Vagina (tissue), 2 donors: ENCODE data around the gene TNIK. TPM values are rescaled to one million over a fixed set of nuclear protein-coding genes. Genes with fewer than 3 reads are reported as not detected.

Experiments
- DNase-seq, 2 donors: peaks; one replicate each; pipeline ENCODE4 v3.0.0-alpha.2; 2017; ENCODE audit errors: extremely low spot score in 2 of 2
- H3K27ac ChIP-seq: fragments of 200-600 bp; sonication (generic); one replicate; pipeline ENCODE4 v1.5.1; 2019
- H3K27me3 ChIP-seq: fragments of 200-600 bp; sonication (generic); one replicate; pipeline ENCODE4 v1.5.1; 2019
- H3K36me3 ChIP-seq, 2 donors: fragments of 200-600 bp; sonication (generic); one replicate each; pipeline ENCODE4 v1.5.1; 2017 to 2019
- H3K4me1 ChIP-seq: fragments of 200-600 bp; sonication (generic); one replicate; pipeline ENCODE4 v1.5.1; 2019
- H3K4me3 ChIP-seq, 2 donors: fragments of 200-600 bp; sonication (generic); 1 replicate in 1 of 2; 2 replicates in 1 of 2; pipeline ENCODE4 v1.5.1; 2016 to 2019
- H3K9me3 ChIP-seq: fragments of 200-600 bp; sonication (generic); one replicate; pipeline ENCODE4 v1.5.1; 2019
- CTCF ChIP-seq, 3 experiments: fragments of 450-650 bp in 2 of 3; fragments of 200-600 bp in 1 of 3; sonication (generic) in 1 of 3; IDR thresholded peaks; one replicate each; pipeline ENCODE4 v1.5.1; 2017 to 2019; ENCODE audit warnings: antibody characterized with exemption in 3 of 3, mild to moderate bottlenecking in 2 of 3, moderate library complexity in 2 of 3
- POLR2A ChIP-seq, 2 donors: fragments of 450-650 bp; IDR thresholded peaks; one replicate each; pipeline ENCODE4 v1.6.1; 2017; ENCODE audit warnings: antibody characterized with exemption in 2 of 2, mild to moderate bottlenecking in 2 of 2, moderate library complexity in 2 of 2
- POLR2AphosphoS5 ChIP-seq, 2 donors: sonication (generic); formaldehyde crosslinking; IDR thresholded peaks; one replicate each; pipeline ENCODE4 v1.9.0; 2017; ENCODE audit warnings: antibody characterized with exemption in 2 of 2, mild to moderate bottlenecking in 2 of 2, low read depth in 1 of 2; ENCODE audit not compliant: insufficient read depth in 1 of 2
- intact Hi-C: fragments of 100-400 bp; cut with DNase I; formaldehyde crosslinking; loops from one replicate; pipeline ENCODE4 v1.15.1; 2023
- total RNA-seq: library from RNA; depleted of rRNA; stranded (reverse); fragments of >200 nt; gene quantifications from one replicate; pipeline ENCODE4 v1.2.3, GENCODE V29; 2016

Gene TNIK
- total RNA-seq, 1 donor from 2014 or later = 5.9 TPM

GRCh38 chr3:171504376-171504775 is 44.2 kb upstream of the TNIK start:
- H3K36me3 ChIP-seq = no peaks in the 10 kb centered on the region
- no peak overlapping the region for H3K4me3 ChIP-seq
- H3K4me1 ChIP-seq = no peaks in the 10 kb centered on the region
- H3K9me3 ChIP-seq = no peaks in the 10 kb centered on the region
- no peaks in the 10 kb centered on the region for H3K27me3 ChIP-seq
- TF ChIP-seq CTCF (IDR thresholded peaks at IDR 0.05) (no peak), POLR2AphosphoS5 (IDR thresholded peaks at IDR 0.05; ENCODE audit: insufficient read depth in 1 of 2, low read depth in 1 of 2) (no peak), POLR2A (IDR thresholded peaks at IDR 0.05) (no peak)
- H3K27ac ChIP-seq = no peak overlapping the region
- DNase-seq = no peak
- intact Hi-C loops = no loop called here

GRCh38 chr3:171503817-171504216 is 43.6 kb upstream of the TNIK start:
- intact Hi-C loops = no loop called here
- H3K4me1 ChIP-seq = no peaks in the 10 kb centered on the region
- no peak overlapping the region for H3K4me3 ChIP-seq
- H3K9me3 ChIP-seq = no peaks in the 10 kb centered on the region
- DNase-seq = no peak
- no peaks in the 10 kb centered on the region for H3K27me3 ChIP-seq
- no peaks in the 10 kb centered on the region for H3K36me3 ChIP-seq
- no peak overlapping the region for H3K27ac ChIP-seq
- TF ChIP-seq POLR2AphosphoS5 (IDR thresholded peaks at IDR 0.05; ENCODE audit: insufficient read depth in 1 of 2, low read depth in 1 of 2) (no peak), POLR2A (IDR thresholded peaks at IDR 0.05) (no peak), CTCF (IDR thresholded peaks at IDR 0.05) (no peak)

- Histone ChIP-seq H3K27me3 (no peaks in the 10 kb centered on the region), H3K36me3 (no peaks in the 10 kb centered on the region), H3K27ac (no peak overlapping the region), H3K9me3 (no peaks in the 10 kb centered on the region), H3K4me3 (no peak overlapping the region), H3K4me1 (no peaks in the 10 kb centered on the region)
- intact Hi-C loops = no loop called here
- TF ChIP-seq POLR2AphosphoS5 (IDR thresholded peaks at IDR 0.05; ENCODE audit: insufficient read depth in 1 of 2, low read depth in 1 of 2) (no peak), POLR2A (IDR thresholded peaks at IDR 0.05) (no peak)
- no peak for DNase-seq
Observed at GRCh38 chr3:171498921-171499320, 38.7 kb upstream of the TNIK start.

GRCh38 chr3:171497468-171497867 is 37.3 kb upstream of the TNIK start:
- H3K36me3 ChIP-seq = no peaks in the 10 kb centered on the region
- intact Hi-C loops = no loop called here
- DNase-seq = no peak
- no peak for TF ChIP-seq CTCF (IDR thresholded peaks at IDR 0.05)
- no peak for TF ChIP-seq POLR2A (IDR thresholded peaks at IDR 0.05)
- TF ChIP-seq POLR2AphosphoS5 (IDR thresholded peaks at IDR 0.05; ENCODE audit: insufficient read depth in 1 of 2, low read depth in 1 of 2) = no peak
- no peak overlapping the region for H3K4me3 ChIP-seq
- H3K27me3 ChIP-seq = no peaks in the 10 kb centered on the region
- H3K4me1 ChIP-seq = no peaks in the 10 kb centered on the region
- H3K27ac ChIP-seq = no peak overlapping the region
- H3K9me3 ChIP-seq = no peaks in the 10 kb centered on the region

- H3K27ac ChIP-seq = no peak overlapping the region
- DNase-seq = no peak
- H3K36me3 ChIP-seq = no peaks in the 10 kb centered on the region
- no peaks in the 10 kb centered on the region for H3K9me3 ChIP-seq
- TF ChIP-seq POLR2A (IDR thresholded peaks at IDR 0.05) = no peak
- H3K4me3 ChIP-seq = no peak overlapping the region
- no peaks in the 10 kb centered on the region for H3K4me1 ChIP-seq
- no peaks in the 10 kb centered on the region for H3K27me3 ChIP-seq
- intact Hi-C loops = no loop called here
Observed at GRCh38 chr3:171495413-171495812, 35.2 kb upstream of the TNIK start.

GRCh38 chr3:171494457-171495109 is 34.4 kb upstream of the TNIK start:
- H3K27me3 ChIP-seq = no peaks in the 10 kb centered on the region
- no peak overlapping the region for H3K27ac ChIP-seq
- H3K4me1 ChIP-seq = no peaks in the 10 kb centered on the region
- H3K9me3 ChIP-seq = no peaks in the 10 kb centered on the region
- intact Hi-C loops = no loop called here
- TF ChIP-seq POLR2A (IDR thresholded peaks at IDR 0.05) (no peak), CTCF (IDR thresholded peaks at IDR 0.05) (no peak), POLR2AphosphoS5 (IDR thresholded peaks at IDR 0.05; ENCODE audit: insufficient read depth in 1 of 2, low read depth in 1 of 2) (no peak)
- no peak overlapping the region for H3K4me3 ChIP-seq
- H3K36me3 ChIP-seq = no peaks in the 10 kb centered on the region
- no peak for DNase-seq
